Stimulated activated naive CD8-positive, alpha-beta T cell treated with anti-CD3 and anti-CD28 coated beads, Interleukin-15, Interleukin-2, amounts not matched to agents 100 ng/mL and 50 ng/mL, for 24 hours (primary cell): ENCODE results near the gene FAM222B.
"Not testable (repeated sequence)": the region's sequence is repeated elsewhere in the genome, so short reads cannot be mapped to it uniquely, and the experiment has no call there.

Experiments
- H3K27ac Mint-ChIP-seq: one replicate; pipeline ENCODE4 v1.8.0; 2021; ENCODE audit warnings: mild to moderate bottlenecking, mixed read lengths
- H3K27me3 Mint-ChIP-seq: one replicate; pipeline ENCODE4 v1.8.0; 2021; ENCODE audit warnings: mixed read lengths
- H3K36me3 Mint-ChIP-seq: one replicate; pipeline ENCODE4 v1.8.0; 2021; ENCODE audit warnings: low read depth, mixed read lengths
- H3K4me1 Mint-ChIP-seq: one replicate; pipeline ENCODE4 v1.8.0; 2021; ENCODE audit warnings: low read depth, mixed read lengths
- H3K4me3 Mint-ChIP-seq: one replicate; pipeline ENCODE4 v1.8.0; 2021; ENCODE audit warnings: mild to moderate bottlenecking, mixed read lengths
- H3K9me3 Mint-ChIP-seq: one replicate; pipeline ENCODE4 v1.8.0; 2021; ENCODE audit warnings: mixed read lengths

Gene FAM222B

DNA sequence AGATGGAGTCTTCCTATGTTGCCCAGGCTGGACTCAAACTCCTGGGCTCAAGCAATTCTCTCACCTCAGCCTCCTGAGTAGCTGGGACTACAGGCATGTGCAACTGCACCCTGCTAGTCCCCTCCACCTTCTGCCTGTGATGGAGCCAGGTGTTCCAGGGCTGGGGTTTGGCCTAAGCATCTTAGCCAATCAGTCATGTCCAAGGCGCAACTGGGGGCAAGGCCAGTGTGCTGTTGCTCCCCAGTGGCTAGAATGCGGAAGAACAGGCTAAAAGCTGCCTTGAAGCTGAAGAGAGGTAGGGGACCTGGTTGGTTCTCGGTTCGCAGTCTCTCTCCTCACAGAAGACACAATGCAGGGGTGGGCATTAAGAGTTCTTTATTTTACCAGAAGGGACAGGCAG is 36.4 kb upstream of the FAM222B start:
- Mint-ChIP-seq H3K4me1 (peaks cover 37% of the 10 kb centered on the region), H3K27me3 (no peaks in the 10 kb centered on the region), H3K9me3 (no peaks in the 10 kb centered on the region), H3K36me3 (peaks cover 26% of the 10 kb centered on the region), H3K4me3 (no peak overlapping the region), H3K27ac (no peak overlapping the region)

DNA sequence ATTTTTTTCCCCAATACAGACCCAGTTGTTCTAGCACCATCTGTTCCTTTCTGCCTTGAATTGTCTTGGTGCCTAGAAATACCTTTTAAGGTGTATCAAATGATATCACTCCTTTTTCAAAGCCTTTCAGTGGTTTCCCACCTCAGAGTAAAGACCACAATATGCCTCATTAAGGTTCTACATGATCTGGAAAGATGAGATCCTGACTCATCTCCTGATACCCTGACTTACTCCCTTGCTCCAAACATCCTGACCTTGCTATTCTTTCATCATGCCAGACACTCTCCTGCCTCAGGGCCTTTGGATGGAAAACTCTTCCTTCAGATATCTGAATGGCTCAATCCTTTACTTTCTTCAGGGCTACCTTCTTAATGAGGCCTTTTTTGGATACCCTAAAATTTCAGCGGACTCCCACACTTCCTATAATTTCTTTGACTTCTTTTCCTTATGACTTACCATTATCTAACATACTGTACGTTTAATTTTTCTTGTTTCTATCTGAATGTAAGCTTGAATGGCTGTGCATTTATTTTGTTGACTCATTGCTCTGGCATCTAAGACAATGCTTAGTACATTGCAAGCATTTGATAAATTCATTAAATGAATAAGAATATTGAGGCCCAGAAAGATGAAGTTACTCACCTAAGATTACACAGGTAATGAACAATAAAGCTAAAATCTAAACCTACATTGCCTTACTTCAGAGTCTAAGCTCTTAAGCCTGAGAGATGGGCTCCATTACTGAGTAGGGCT is 35.7 kb upstream of the FAM222B start:
- H3K4me1 Mint-ChIP-seq: peaks cover 37% of the 10 kb centered on the region
- H3K27ac Mint-ChIP-seq: peak overlapping the region; percentile 18
- no peaks in the 10 kb centered on the region for H3K27me3 Mint-ChIP-seq
- H3K36me3 Mint-ChIP-seq: peaks cover 26% of the 10 kb centered on the region
- H3K9me3 Mint-ChIP-seq: no peaks in the 10 kb centered on the region
- no peak overlapping the region for H3K4me3 Mint-ChIP-seq

DNA sequence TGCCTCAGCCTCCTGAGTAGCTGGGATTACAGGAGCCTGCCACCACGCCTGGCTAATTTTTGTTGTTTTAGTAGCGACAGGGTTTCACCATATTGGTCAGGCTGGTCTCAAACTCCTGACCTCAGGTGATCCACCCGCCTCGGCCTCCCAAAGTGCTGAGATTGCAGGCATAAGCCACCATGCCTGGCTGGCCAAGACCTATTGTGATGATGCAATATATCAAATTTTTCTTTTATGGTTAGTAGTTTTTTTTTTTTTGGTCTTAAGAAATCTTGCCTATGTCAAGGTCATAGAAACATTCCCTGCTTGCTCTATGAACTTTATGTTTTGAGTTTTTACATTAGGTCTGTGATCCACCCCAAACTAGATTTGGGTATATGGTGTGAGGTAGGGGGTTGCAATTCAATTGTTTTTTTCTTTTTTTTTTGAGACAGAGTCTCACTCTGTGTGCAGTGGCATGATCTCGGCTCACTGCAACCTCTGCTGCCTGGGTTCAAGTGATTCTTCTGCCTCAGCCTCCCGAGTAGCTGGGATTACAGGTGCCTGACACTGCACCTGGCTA is 34.6 kb upstream of the FAM222B start:
- not testable (repeated sequence) for H3K9me3 Mint-ChIP-seq, H3K4me3 Mint-ChIP-seq, H3K27ac Mint-ChIP-seq, H3K27me3 Mint-ChIP-seq
- peaks cover 25% of the 10 kb centered on the region for H3K36me3 Mint-ChIP-seq
- H3K4me1 Mint-ChIP-seq: peaks cover 37% of the 10 kb centered on the region

DNA sequence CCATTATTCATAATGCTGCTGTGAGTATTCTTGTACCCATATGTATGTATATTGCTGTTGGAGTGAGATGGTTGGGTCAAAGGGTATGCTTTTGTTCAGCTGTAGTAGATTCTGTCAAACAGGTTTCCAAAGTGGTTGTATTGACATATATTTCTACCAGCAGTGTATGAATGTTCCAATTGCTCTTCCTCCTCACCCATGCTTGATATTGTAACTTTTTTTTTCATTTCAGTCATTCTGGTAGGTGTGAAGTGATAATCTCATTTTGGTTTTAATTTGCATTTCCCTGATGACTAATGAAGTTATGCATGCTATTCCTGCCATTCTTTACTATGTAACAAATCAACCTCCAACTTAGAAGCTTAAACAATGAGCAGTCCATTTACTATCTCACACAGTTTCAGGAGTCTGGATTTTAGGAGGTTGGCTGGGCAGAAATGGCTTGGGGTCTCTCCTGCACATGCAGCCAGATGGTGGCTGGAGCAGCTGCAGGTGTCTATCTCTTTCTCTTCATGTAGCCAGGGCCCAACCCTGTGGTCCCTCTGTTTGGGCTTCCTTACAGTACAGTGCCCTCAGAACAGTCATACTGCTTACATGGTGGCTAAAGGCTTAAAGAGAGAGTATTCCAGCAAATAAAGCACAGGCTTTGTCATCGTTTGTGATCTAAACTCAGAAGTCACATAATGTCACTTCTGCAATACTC is 33.4 kb upstream of the FAM222B start:
- Mint-ChIP-seq H3K27ac (peak overlapping the region; percentile 65), H3K9me3 (no peaks in the 10 kb centered on the region), H3K27me3 (no peaks in the 10 kb centered on the region), H3K4me3 (no peak overlapping the region), H3K4me1 (peaks cover 47% of the 10 kb centered on the region), H3K36me3 (peaks cover 18% of the 10 kb centered on the region)

DNA sequence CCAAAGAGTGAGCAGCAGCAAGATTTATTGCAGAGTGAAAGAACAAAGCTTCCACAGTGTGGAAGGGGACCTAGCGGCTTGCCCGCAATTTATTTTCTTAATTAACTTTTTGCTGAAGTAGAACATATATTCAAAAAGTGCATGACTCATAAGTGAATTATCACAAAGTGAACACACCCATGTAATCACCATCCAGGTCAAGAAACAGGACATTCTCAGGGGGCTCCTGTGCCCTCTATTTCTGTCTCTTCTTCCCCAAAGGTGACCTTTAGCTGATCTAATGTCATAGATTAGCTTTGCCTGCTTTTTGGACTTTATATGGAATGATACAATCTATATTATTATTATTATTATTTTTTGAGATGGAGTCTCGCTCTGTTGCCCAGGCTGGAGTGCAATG is 32.2 kb upstream of the FAM222B start:
- Mint-ChIP-seq H3K27ac (no peak overlapping the region), H3K27me3 (no peaks in the 10 kb centered on the region), H3K4me3 (no peak overlapping the region), H3K9me3 (no peaks in the 10 kb centered on the region), H3K36me3 (peaks cover 13% of the 10 kb centered on the region), H3K4me1 (peaks cover 49% of the 10 kb centered on the region)

DNA sequence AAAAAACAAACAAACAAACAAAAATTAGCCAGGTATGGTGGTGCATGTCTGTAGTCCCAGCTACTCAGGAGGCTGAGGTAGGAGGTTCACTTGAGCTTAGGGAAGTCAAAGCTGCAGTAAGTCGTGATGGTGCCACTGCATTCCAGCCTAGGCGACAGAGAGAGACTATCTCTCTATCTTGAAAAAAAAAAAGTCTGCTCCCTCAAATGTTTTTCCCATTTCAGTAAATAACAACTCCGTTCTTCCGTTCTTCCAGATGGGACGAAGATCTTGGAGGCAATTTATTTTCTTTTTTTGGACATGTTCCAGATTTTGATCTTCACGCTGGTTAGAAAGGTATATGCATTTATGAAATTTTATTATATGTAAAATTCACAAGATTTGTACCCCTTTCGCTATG is 31.2 kb upstream of the FAM222B start:
- no peak overlapping the region for H3K27ac Mint-ChIP-seq
- no peak overlapping the region for H3K4me3 Mint-ChIP-seq
- no peaks in the 10 kb centered on the region for H3K9me3 Mint-ChIP-seq
- peaks cover 48% of the 10 kb centered on the region for H3K4me1 Mint-ChIP-seq
- no peaks in the 10 kb centered on the region for H3K27me3 Mint-ChIP-seq
- peaks cover 8% of the 10 kb centered on the region for H3K36me3 Mint-ChIP-seq

DNA sequence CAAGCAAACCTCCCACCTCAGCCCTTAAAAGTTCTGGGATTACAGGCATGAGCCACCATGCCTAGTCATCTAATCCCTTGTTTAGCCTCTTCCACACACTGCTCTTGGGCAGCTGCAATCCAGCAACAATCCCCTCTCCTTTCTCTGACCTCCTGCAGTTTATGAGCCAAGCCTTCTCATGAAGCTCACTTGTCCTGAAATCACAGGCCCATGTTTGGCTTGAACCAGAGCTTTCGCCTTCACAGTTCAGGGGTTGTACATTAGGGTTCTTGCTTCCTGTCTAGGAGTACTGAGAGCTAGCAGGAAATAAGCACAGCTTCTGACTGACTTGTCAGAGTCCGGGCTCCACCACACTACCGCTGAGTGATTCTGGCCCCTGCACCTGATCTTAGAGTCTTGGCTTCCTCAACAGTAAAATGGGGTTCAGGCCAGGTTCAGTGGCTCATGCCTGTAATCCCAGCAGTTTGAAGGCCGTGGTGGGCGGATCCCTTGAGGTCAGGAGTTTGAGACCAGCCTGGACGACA is 28.5 kb upstream of the FAM222B start:
- H3K27me3 Mint-ChIP-seq: no peaks in the 10 kb centered on the region
- H3K36me3 Mint-ChIP-seq: no peaks in the 10 kb centered on the region
- no peak overlapping the region for H3K4me3 Mint-ChIP-seq

DNA sequence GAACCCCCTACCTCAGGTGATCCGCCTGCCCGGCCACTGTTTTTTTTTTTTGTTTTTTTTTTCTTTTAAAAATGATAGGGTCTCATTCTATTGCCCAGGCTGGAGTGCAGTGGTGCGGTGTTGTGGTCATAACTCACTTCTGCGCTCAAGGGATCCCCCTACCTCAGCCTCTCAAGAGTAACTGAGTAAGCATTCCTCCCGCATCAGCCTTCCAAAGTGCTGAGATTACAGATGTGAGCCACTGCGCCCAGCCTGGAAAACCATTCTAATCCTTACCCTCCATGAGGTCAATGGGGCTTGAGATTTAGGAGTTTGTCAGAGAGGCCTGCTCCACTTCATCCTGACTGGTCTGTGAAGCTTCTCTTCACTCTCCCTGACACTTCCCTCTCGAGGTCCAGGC is 24.7 kb upstream of the FAM222B start:
- Mint-ChIP-seq H3K27me3 (no peaks in the 10 kb centered on the region), H3K4me3 (no peak overlapping the region), H3K27ac (no peak overlapping the region), H3K4me1 (peaks cover 20% of the 10 kb centered on the region), H3K36me3 (no peaks in the 10 kb centered on the region), H3K9me3 (no peaks in the 10 kb centered on the region)

More for the DNA sequence above, 28.5 kb upstream of the FAM222B start:
- peaks cover 24% of the 10 kb centered on the region for H3K4me1 Mint-ChIP-seq
- H3K9me3 Mint-ChIP-seq: no peaks in the 10 kb centered on the region
- H3K27ac Mint-ChIP-seq: peak overlapping the region; percentile 82

DNA sequence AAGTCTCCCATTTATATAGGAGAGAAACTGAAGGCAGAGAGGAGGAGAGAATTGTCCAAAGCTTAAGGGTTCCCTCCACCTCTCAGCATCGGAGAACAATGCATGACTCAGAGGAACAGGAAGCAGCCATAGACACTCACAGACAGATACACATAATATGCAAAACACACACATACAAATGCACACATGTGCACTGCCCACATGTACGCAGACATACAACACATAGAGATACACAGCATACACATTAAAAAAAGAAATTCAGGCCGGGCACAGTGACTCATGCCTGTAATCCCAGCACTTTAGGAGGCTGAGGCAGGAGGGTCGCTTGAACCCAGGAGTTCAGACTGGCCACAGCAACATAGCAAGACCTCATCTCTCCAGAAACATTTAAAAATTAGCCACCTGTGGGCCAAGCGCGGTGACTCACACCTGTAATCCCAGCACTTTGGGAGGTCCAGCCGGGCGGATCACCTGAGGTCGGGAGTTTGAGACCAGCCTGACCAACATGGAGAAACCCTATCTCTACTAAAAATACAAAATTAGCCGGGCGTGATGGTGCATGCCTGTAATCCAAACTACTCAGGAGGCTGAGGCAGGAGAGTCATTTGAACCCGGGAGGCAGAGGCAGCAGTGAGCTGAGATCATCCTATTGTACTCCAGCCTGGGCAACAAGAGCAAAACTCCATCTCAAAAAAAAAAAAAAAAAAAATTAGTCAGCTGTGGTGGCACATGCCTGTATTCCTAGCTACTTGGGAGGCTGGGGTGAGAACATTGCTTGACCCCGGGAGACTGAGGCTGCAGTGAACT is 23.6 kb upstream of the FAM222B start:
- Mint-ChIP-seq H3K27ac (no peak overlapping the region), H3K36me3 (peaks cover 6% of the 10 kb centered on the region), H3K4me3 (no peak overlapping the region)

DNA sequence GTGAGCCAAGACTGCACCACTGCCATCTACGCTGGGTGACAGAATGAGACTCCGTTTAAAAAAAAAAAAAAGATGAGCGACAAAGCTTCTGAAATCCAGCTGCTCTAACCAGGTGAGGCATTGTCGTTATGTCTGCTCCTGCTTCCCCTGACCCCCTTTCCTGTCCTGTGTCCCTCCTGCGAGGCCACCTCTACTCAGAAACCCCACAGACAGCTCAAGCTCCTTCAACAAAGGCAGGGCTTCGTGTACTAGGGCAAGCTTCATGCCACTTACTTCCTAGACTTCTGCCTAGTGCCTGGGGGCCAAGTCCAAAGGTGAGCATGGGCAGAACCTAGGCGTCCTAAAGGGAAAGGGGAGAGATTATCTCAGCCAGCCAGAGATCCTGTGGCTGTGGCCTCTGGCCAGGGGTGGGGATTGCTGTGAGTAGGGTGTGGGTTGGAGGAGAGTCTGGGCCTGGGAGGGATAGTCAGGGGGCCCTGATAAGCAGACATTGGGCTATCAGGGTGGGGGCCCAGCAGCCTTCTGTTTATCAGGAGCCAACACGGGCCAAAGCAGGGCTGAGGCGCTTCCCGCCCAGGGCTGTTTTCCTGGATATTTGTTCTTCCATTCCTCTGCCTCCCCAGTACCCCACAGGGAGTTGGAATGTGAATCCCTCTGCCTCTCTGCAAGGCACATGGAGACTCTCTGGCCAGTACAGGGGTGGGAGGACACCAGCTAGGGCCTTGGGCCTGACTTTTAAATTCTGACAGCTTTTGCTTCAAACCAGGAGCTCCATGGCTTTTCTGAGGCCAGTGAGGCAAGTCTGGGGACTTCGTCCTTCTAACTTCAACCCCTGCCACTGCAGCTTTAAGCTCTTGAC is 22.6 kb upstream of the FAM222B start:
- Mint-ChIP-seq H3K4me1 (peaks cover 8% of the 10 kb centered on the region), H3K9me3 (no peaks in the 10 kb centered on the region), H3K36me3 (peaks cover 10% of the 10 kb centered on the region), H3K27me3 (no peaks in the 10 kb centered on the region), H3K27ac (no peak overlapping the region), H3K4me3 (no peak overlapping the region)

More for the DNA sequence above, 23.6 kb upstream of the FAM222B start:
- Mint-ChIP-seq H3K27me3 (no peaks in the 10 kb centered on the region), H3K4me1 (peaks cover 12% of the 10 kb centered on the region), H3K9me3 (no peaks in the 10 kb centered on the region)

DNA sequence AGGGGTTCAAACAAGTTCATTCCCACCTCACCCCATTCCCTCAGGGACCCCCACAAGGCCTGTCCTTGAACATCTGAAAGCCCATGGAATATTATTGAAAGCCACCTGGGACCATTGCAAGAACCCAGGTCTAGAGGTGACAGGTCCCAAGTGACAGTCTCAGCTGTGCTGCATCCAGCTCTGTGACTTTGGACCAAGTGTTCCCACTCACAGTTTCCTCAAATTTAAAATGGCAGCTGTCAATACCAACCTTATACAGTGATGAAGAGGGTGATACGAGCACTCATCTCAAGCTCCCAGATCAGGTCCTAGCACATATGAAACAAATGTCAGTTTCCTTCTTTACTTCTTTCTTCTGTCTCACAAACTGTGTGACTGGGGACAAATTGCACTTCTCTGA is 21.4 kb upstream of the FAM222B start:
- Mint-ChIP-seq H3K36me3 (peaks cover 15% of the 10 kb centered on the region), H3K27ac (no peak overlapping the region), H3K4me1 (peaks cover 8% of the 10 kb centered on the region), H3K4me3 (no peak overlapping the region), H3K9me3 (no peaks in the 10 kb centered on the region), H3K27me3 (no peaks in the 10 kb centered on the region)

DNA sequence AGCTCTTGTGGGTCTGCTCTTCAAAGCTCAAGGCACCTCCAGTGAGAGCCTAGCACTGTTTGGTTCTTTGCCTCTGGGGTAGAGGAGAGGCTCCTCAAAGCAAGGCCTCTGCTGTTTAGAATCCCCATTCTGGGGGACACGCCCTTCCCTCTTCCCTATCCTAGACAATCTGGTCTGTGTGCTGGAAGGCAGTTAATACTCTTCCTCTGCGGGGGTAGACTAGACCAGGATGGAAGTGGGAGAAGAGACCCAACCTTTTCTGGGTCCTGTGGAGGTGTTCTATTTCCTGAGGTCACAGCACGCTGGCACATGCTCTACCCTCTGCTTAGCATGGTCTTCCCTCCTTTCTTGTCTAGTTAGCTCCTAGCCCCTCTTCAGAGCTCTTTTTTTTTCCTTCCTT is 20.0 kb upstream of the FAM222B start:
- H3K36me3 Mint-ChIP-seq: peaks cover 29% of the 10 kb centered on the region
- H3K4me1 Mint-ChIP-seq: peaks cover 18% of the 10 kb centered on the region
- no peaks in the 10 kb centered on the region for H3K9me3 Mint-ChIP-seq
- no peak overlapping the region for H3K27ac Mint-ChIP-seq
- no peak overlapping the region for H3K4me3 Mint-ChIP-seq
- no peaks in the 10 kb centered on the region for H3K27me3 Mint-ChIP-seq

DNA sequence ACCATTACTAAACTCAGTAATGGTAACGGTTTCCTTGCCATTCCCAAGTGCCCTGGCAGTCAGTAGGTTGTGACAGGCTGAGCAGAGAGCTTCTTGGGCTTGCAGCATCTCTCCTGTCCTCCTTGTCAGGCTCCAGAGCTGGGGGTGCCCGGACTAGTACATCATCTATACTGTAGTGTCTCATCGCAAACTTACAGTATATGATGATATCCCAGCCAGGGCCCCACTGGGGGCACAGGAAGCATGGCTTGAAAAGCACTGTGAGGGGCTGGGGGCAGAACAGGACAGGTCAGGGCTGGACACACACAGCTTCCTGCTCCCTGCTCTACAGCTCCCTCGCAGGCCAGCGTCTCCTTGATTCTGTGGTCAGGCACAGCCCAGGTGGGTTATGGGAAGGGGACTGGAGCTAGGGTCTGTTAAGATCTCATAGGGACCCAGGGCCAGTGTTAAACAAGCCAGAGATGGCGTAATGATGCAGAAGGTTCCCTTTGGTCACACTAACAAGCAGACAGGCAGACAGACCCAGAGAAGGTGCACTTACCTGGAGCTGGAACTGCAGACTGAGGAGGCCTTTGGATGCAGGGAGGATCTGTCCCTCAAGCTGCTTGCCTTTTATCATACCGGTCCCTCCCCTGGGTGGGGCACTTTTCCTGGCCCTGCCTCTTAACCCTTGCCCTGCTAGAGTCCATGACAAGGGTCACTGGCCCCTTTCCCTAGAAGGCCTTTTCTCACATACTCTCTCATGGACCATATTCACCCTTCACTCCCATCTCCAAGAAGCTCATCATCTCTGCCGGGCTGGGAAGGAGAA is 19.0 kb upstream of the FAM222B start:
- Mint-ChIP-seq H3K27ac (no peak overlapping the region), H3K36me3 (peaks cover 29% of the 10 kb centered on the region), H3K4me1 (peaks cover 26% of the 10 kb centered on the region), H3K9me3 (no peaks in the 10 kb centered on the region), H3K4me3 (no peak overlapping the region), H3K27me3 (no peaks in the 10 kb centered on the region)
